ENCODE measurements around the gene PLEKHM3.

PLEKHM3 gene

DNA sequence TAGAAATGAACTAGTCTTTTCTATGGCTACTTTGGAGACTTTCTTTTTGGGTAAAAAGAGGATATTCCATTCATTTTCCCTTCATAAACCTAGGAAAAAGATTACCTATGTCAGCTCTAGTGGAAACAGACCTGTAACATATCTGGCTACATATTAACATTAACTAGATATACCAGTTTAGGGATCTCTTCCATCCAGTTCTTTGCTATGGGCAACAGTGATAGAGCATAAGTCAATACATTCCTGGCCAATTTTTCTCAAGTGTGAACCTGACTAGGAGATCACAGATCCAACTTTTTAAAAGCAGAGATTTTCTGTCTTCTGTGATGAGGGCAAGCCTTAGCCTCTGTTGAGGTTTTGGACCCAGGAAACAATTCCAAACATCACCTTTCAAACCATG is 34.5 kb downstream of the PLEKHM3 start:
- no peak for DNase-seq (ENCODE audit: low read depth)

DNA sequence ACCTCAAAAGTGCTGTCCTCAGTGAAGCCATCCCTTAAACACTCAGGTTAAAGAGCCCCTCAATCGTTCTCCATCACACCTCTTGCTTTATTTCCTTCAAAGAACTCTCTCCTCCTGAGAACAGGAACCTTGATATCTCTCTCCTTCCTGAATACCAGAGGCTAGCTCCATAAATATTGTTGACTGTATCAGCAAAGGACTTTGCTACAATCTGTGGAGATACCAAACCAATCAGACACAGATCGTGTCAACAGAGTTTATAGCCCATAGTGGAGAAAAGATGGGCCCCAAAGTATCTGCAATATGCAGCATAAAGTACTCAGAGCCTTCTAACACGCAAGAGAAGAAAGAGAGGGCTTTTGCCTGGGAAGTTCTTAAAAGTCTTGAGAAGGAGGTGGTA is 36.4 kb downstream of the PLEKHM3 start:
- DNase-seq (ENCODE audit: low read depth): no peak

DNA sequence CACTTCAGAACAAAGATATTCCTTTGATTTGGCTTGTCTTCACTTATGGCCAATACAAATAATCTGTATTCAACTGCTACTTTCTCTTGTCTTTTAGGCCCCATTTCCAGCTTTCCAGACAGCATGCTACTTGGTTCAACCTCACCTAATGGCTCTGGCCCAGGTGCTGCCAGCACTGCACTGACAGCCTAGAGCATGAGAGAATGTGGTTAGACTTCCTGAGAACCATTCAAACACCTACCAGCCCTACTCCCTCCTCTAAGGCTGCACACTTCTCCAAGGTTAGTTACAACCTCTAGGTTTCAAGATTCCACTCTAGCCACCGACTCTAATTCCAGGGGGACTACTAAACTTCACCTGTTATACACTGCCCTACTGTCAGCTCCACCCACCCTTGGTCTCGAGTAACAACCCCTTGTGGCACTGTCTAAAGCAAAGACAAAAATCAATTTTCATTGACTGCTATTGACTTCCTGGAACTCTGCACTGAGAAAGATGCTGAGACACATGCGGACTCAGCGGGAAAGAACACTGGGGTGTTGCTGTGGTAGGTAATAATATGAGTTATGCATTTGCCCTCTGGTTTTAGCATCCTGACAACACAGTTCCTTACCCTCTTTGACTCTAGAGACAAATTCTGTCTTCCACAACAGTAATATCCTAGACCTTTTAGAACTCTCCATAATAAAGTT is 38.2 kb downstream of the PLEKHM3 start:
- no peak for DNase-seq (ENCODE audit: low read depth)

DNA sequence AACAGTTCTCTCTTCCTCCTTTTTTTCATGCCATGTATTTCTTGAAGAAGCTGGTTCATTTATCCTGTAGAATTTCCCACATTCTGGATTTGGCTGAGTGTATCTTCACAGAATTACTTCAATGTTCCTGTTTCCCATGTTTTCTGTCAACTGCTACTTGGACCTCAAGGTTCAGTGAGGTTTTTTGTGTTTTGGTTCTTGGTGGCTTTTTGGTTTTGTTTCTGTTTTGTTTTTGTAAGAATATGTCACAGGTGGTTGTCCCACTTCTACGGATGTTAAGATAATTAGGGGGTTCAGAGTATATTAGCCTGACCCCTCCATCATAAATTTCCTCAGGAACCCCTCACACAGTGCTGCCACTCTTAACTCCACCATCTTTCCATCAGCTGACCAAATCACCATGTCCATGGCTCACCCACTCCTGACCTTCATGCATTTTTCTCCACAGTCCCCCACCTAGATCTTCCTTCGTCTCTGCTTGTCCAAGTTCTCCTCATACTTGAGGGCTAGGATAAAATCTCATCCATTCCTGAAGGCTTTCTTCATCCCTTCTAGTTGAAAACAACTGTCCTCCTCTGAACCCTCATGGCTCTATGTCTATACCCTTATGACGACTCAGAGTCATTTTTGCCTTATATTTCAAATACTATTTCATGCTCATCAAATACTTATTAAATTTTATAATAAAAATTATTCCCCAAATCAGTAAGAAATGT is 40.4 kb downstream of the PLEKHM3 start:
- no peak for DNase-seq (ENCODE audit: low read depth)

DNA sequence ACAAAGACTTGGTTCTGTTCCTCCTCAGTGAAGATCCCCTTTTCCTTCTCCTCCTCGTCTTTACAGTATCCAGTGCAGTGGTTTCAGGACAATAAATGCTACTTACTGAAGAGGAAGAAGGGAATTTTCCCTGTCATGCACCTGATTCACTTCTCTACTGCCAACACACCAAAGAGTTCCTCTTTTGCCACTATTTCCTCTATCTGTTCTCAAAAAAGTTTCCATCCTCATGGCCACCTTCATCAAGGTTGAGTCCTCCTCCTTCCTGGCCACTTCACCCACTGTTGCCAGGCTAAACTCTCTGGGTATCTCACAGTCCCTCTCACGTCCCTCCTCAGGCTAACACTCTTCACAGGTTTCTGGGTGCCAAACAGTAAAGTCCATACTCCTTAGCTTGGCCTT is 41.7 kb downstream of the PLEKHM3 start:
- no peak for DNase-seq (ENCODE audit: low read depth)

DNA sequence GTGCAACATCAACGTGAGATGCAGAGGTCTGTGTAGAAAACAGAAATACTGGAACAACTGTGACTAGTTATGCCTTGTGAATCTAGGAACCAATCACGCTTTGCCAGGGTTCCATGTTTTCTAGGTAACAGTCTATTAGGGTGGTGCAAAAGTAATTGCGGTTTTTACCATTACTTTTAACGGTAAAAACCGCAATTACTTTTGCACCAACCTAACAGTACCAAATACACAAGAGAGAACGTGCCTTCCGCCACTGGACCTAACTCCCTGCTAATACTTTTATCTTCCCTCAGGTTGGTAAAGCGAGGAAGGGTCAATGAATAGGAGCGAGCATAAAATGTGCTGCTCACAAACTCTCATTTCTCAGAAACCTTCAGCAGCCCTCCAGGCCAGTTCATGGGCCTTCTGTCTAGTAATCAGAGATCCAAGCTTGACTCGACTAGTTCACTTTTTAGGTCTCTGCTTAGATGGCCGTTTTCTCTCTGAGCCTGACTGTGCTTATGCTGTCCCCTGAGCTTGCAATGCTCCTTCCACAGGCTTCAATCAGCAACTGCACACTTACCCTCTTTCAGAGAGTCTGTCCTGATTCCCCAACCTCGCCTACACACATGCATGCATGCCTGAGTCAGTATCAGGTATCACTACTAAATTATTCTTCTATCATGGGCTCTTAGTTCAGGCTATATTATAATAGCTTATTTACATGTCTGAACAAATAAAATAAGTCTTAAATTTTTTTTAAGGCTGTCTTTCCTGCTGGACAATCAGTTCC is 47.0 kb downstream of the PLEKHM3 start:
- DNase-seq (ENCODE audit: low read depth): no peak

DNA sequence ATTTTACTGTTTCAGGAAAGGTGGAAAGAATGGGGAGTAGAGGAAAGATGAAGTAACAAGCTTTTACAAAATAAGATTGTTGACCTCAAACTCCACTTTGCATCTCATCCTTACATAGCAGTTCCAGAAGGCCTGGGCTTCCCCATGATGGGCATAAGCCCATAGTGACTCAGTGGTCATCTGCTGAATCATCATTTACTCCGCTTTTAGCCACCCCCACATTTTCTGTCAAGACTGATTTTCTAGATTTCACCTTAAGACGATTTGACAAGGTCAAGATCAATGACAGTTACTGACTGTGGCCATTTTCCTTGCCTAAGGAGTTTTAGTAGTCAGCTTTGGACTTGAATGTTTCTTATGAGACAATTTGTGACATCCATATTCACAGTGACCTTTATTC is 49.4 kb downstream of the PLEKHM3 start:
- no peak for DNase-seq (ENCODE audit: low read depth)

DNA sequence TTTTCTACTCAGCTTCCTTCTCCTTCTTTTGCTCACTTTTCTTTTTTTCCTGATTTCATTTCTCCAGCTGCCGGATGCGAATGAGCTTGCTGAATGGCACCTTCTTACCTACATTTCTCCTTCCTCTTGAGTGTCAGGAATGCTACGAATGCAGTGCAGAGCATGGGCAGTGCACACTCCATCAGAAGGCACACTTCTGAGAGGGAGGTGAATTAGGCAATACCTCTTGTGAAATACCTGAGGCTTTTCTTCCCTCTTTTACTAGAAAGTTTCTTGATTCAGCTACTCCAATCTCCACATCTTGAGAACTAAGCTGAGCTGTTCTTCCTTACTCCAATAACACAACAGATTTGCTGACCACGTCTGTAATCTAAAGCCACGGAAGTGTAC is 51.1 kb downstream of the PLEKHM3 start:
- no peak for DNase-seq (ENCODE audit: low read depth)

DNA sequence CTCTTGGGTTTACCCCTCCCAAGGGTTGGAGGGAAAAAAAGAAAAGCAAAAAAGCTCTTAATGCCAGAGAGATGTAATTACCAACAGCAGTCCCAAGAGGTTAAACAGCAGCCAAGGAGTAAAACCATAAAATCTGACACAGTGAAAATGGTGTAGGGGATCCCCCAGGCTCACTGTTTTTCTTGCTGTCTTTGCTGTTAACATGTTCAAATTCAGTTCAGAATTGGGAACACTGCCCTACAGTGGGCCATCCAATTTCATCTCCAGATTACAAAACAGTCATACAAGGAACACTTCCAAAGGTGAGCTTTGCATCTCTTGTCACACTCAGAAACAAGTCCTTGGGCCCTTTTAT is 54.5 kb downstream of the PLEKHM3 start:
- DNase-seq (ENCODE audit: low read depth): no peak

DNA sequence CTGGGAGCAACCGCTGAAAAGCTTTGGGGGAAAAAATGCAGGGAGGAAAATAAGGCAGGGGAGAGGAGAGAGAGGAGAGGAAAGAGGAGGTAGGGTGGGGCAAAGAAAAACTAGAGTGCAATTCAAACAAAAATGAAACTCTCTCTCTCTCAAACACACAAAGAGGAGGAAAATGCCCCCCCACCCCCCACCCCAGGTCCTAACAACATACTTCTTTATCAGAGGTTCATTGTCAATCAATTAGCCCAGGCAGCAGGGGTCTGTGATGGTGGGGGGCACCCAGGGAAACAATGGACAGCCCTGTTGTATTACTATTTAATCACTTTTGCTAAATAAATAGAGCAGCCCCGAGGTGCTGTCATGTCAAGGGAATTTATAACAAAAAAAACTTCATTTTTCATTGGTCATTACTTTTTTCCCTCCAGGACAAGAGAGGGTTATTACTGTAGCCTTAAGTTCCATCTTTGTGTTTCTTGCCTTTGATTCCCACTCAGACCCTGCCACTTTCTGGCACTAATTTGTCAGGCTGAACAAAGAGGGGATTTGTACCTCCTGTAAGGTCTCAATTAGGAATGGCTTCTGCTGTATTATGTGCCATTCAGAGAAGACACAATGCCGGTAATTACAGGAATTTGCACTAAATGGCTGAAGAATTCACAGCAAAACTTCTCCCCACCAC is 55.0 kb downstream of the PLEKHM3 start:
- DNase-seq (ENCODE audit: low read depth): no peak

DNA sequence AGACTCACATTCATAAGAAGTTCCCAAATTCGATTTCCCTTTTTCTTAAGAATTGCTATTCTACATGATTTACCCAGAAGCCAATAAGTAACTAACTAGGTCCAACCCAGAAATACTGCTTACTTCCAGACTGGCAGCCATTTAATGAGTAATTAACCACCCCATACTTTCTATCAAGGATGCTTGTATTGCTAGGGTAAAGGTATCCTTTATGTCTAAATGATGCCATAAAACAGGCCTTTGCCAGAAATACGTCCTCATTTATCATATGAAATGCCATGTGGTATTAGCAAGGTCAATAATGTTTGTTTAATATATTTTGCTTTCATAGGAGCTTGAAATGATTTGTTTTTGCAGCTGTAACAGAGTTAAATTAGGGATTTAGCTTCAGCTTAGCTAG is 56.1 kb downstream of the PLEKHM3 start:
- DNase-seq (ENCODE audit: low read depth): no peak

DNA sequence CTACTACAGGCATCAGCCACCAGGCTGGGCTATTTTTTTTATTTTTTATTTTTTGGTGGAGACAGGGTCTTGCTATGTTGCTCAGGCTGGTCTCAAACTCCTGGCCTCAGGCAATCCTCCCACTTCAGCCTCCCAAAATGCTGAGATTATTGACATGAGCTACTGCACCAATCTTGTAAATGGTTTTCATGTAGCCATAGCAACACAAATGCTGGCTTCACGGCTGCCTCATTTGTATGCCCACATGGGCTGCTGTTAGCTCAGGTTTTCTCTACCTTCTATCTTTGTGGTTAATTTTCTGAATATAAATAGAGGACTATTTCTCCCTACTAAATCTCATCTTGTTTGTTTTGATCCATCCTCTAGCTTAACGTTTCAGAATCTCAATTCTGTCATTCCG is 58.2 kb downstream of the PLEKHM3 start:
- no peak for DNase-seq (ENCODE audit: low read depth)

DNA sequence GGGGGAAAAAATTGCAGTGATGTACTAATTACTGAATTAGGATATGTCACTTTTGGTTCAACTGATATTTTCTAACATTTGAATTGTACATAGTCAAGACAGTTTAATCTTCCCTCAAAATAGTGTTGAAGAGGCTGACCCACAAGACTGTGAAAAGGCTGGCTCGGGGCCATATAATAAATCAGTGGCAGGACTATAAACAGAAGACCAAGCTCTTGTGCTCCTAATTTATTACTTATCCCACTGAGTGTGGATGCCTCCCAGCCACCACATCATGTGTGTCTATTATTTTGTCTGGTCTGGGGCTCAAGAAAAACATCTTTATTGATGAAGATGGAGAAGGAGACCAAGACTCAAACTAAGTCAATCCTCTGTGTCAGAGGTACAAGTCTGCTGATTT is 64.4 kb downstream of the PLEKHM3 start:
- DNase-seq (ENCODE audit: low read depth): no peak

DNA sequence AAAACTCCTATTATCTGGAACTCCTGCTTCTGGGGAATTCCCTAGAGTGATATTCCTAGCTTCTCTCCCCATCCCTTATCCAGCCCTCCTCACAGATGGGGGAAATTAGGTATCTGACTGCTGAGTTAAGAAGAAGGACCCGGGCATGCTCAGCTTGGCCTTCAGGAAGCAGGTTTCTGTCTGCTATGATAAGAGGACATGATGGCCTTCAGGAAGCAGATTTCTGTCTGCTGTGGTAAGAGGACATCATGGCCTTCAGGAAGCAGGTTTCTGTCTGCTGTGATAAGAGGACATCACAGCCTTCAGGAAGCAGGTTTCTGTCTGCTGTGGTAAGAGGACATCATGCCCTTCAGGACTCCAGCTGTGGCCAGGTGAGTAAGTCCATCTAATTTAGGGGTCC is 65.2 kb downstream of the PLEKHM3 start:
- no peak for DNase-seq (ENCODE audit: low read depth)

DNA sequence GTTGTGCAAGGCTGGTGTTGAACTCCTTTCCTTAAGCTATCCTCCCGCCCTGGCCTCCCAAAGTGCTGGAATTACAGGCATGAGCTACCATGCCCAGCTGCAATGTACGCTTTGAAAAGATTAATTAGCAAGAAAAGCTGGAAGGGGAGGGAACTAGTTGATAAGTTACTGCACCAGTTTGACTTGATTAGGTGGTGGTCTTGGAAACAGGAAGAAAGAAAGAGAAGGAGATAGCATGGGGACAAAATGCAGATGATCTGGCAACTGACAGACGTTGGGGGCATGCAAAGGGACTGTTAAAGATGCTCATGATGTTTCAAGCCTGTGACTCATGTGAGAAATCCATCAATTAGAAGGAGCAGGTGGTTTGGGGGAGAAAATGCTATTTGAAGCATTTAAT is 68.6 kb downstream of the PLEKHM3 start:
- no peak for DNase-seq (ENCODE audit: low read depth)

DNA sequence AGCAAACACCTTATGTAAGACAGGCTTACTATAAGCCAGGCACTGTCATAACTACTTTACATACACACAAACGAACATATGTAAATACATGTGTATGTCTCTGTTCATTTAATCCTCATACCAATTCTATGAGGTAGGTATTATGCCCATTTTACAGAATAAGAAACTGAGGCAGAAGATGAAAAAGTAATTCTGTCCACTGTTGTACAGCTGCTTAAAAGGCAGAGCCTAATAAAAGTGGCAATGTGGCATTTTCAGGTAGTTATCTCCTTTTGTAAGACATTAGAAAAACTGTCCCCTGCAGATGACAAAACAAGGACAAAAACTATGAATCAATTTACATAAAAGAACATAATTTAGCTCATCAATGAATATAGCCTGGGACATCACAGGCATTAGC is 69.9 kb downstream of the PLEKHM3 start:
- no peak for DNase-seq (ENCODE audit: low read depth)

DNA sequence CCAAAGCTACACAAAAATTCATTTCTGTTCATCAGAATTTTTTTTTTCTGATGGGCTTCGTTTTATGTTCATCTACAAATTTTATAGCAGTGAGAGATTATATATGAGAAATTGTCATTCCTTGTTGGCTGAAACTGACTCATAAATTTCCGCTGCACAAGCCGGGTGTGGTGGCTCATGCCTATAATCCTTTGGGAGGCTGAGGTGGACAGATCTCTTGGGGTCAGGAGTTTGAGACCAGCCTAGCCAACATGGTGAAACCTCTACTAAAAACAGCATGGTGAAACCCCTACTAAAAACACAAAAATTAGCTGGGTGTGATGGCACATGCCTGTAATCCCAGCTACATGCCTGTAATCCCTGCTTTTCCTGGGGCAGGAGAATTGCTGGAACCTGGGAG is 72.0 kb downstream of the PLEKHM3 start:
- no peak for DNase-seq (ENCODE audit: low read depth)

DNA sequence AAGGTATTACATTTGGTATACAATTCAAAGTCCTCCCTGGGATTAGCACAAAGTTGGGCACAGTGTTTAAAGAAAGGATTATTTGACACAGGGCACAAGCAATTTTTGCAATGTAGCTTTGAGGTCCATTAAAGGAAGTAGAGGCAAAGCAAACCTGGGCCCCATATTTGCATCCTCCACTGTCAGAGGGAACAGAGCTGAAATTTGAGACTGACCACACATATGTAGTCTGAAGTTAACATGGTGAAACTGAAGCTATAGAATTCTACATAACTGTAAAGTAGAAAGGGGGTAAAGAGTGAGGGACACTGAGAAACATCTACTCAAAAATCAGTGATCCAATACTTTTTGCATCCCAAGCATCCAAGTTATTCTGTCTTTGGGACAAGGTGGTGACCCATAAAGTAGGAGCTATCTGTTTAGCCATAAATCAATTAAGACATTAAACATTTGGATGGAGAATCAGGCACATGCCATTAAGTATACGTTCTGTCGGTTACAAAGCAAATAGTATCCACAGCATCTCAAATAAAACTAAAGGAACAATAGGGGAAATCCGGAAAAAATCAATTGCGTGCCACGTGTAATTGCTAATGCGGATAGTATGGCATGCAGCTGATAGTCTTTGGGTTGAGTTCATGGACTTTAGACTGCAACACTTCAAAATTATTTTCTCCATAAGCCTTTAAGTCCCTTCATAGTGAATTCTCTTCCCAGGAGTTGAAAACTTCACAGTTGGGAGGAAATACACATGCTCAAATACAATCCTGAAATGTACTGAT is 72.6 kb downstream of the PLEKHM3 start:
- DNase-seq (ENCODE audit: low read depth): no peak

DNA sequence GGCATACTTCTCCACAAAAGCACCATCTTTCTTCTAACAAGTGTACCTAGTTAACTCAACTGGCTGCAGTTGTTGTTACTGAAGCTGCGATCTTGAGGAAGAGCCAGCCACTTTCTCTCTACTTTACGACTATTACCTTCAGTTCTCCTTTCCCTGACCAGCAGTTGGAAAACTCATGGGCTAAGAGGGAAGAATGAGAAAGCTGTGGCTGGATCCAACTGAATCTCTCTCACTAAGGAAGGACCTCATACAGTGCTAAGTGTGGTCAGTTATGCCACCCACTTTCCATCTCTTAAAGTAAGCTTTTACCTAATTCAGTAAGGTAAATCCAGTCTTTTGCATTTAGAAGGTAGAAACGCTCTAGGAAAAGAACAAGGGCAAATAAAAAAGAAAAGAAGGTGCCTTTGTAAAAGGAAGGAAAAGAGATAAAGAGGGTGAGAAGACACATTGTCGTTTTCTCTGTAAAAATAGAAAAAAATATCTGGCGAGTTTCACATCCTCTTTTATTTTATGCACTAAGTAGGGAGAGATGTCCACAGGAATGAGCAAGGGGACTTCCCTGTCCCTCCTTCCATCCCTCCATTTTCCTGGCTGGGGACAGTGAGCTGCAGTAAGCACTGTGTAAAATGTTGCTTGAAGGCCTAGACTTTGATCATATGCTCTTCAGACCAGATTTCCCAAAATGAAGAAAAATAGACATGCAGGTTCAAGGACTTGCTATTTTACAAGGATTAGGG is 73.4 kb downstream of the PLEKHM3 start:
- no peak for DNase-seq (ENCODE audit: low read depth)

DNA sequence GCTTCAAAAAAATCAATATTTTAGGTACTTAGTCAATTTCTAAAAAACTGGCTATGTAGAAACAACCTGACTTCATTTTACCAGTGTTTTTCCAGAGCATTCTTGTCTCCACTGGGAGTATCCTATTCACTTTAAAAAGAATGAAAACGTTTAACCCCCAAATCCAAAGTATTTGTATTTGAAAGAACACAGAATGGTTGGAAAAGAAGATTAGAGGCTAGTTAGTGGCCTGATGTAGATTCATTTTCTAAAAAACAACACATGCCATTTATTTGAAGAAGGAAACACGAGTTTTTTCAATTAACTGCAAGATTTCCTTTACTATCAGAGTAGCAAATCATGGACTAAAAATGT is 74.6 kb downstream of the PLEKHM3 start:
- DNase-seq (ENCODE audit: low read depth): no peak

DNA sequence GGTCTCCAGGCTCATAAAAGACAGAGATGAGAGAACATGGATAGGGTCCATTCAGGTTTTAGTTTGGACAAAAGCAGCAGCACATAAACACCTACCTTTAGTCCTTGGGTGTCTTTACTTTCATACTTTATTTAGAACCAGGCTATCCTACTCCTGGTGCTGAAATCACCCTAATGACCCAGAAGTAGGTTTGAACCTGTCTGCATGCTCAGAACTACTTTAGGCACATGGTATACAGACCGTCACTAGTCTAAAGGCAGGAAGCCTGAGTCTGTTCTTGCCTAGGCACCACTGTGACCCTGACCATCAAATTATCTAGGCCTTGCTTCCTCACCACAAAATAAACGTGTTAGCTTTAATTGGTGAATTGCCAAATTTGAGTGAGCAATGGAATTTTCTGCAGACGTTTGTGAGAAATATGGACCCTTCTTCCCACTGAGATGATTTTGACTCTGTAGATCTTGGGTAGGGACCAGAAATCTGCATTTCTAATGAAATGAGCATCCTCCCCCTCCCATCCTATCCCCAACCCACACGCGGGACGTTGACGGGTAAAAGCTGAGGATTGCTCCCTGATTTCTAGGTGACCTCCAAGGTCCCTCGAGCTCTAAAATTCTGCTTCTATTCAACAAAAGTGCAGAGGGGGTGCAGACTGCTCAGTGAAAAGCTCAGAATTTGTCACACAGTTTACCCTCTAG is 75.1 kb downstream of the PLEKHM3 start:
- DNase-seq (ENCODE audit: low read depth): no peak

Data from stimulated activated CD8-positive, alpha-beta memory T cell treated with anti-CD3 and anti-CD28 coated beads, Interleukin-12 subunit alpha, Interleukin-12 subunit beta, amount 100 ng/mL, for 4 hours (primary cell).